Measurements from ENCODE around the gene LPIN1.

The LPIN1 gene

DNA sequence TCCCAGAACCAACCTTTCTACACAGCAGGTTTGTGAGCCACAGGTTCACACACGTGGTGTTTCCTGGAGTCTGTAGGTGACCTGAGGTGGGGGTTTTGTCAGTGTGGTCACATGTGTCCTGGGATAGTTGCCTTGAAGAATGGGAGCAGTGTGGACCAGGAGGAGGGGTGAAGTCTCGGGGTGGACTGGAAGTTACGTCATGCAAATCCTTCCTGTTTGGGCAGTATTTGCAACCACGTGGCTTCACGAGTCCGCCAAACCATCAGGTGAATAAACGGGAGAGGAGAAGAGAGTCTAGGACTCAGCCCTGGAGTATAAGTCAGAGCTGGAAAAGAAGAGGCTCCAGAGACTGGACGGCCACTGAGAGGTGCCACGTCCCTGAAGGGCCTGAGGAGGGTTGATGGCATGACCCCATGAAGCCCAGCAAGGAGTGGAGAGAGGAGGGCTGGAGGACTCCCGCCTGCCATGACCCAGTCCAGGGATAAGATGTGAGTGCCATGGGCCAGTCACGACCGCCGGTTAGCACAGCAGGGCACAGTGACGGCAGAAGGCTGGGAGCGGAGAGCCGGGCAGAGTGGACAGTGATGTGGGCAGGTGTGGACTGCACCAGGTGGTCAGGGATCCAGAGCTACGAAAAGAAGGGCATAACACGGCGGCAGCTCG is 16.5 kb downstream of the LPIN1 start:
- DNase-seq (ENCODE audit: low read depth in 2 of 2) = no peak

- no peak for DNase-seq (ENCODE audit: low read depth in 2 of 2)
These were observed 17.9 kb downstream of the LPIN1 start for GRCh38 chr2:11764359-11764758.

GRCh38 chr2:11764920-11765319 is 18.5 kb downstream of the LPIN1 start:
- no peak for DNase-seq (ENCODE audit: low read depth in 2 of 2)

GRCh38 chr2:11765501-11765900 is 19.1 kb downstream of the LPIN1 start:
- no peak for DNase-seq (ENCODE audit: low read depth in 2 of 2)

DNA sequence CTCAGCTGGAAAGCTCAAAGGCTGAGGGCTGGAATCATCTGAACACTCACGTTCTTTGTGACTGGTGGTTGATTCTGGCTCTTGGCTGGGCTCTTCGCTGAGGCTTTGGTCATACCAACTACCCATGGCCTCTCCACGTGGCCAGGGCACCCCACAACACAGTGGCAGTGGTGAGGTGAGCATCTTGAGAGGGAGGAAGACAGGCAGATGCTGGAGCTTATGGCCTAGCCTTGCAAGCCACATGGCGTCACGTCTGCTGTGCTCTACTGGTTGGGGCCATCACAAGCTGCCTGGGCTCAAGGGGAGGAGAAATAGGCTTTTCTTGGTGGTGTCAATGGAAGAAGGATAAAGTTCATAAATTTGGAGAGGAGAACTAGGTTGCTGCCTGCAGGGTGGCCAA is 19.6 kb downstream of the LPIN1 start:
- no peak for DNase-seq (ENCODE audit: low read depth in 2 of 2)

- no peak for DNase-seq (ENCODE audit: low read depth in 2 of 2)
These were observed 21.3 kb downstream of the LPIN1 start for GRCh38 chr2:11767779-11768178.

- no peak for DNase-seq (ENCODE audit: low read depth in 2 of 2)
These were observed 22.5 kb downstream of the LPIN1 start for GRCh38 chr2:11768946-11769345.

DNA sequence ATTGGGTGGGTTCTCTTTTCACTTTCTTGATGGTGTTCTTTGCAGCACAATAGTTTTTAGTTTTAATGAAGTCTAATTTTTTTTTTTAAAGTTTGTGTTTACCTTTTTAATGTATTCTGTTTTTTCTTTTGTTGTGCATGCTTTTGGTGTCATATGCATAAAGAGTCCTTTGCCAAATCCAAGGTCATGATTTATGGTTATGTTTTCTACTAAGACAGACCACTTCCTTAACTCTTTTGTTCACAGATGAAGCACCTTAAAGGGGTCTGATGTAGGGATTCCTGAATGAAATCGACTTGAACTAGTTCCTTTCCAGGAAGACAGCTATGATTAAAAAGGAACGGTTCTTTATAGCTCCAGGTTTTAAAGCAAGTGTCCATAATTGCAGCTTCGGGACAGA is 23.1 kb downstream of the LPIN1 start:
- DNase-seq (ENCODE audit: low read depth in 2 of 2) = no peak

DNA sequence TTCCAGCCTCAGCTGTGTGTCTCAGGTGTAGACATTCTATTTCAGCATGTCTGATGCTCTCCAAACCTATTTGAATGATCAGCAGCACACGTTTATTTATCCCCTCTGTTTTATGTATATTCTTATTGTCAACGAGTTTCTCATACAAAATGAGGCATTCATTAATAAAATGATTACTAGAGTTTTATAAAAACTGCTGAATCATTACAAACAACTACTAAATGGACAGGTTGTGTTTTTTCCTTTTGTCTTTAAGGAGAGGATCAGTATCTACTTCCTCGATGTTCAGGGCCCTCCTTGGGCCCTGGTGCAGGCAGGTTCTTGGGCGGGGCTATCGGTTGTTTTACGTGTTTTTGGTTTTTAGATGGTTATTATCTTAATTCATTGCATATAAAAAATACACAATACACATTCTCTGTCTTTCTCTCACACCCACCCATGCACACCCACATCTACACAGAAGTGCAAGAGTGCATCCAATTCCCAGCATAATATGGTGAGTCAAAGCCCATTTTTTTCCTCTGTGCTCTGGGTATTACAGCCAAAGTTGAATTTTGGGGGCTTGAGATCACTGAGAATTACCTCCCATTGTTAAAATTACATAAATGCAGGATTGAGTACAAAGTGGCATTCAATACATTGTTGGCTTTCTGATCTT is 24.2 kb downstream of the LPIN1 start:
- DNase-seq (ENCODE audit: low read depth in 2 of 2) = no peak

DNA sequence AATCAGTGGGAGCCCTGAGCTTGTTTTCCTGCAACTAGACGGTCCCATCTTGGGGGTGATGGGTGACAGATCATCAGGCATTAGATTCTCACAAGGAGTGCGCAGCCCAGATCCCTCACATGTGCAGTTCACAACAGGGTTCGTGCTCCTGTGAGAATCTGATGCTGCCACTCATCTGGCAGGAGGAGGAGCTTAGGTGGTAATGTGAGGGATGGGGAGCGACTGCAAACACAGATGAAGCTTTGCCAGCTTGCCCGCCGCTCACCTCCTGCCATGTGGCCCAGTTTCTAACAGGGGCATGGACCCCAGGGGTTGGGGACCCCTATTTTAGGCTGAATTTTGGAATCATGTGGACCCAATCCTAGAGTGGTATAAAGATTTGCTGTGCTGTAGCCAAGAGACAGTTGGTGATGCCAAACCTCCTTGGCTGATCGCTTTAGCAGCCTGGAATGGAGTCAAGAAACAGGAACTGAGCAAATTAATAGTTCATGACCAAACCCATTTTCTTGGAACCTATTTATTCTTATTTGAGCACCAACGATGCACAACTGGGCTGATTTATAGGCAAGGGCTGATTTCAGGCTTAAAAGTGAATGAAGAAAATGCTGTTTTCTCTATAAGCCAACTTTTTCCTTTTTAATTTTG is 25.7 kb downstream of the LPIN1 start:
- no peak for DNase-seq (ENCODE audit: low read depth in 2 of 2)

DNA sequence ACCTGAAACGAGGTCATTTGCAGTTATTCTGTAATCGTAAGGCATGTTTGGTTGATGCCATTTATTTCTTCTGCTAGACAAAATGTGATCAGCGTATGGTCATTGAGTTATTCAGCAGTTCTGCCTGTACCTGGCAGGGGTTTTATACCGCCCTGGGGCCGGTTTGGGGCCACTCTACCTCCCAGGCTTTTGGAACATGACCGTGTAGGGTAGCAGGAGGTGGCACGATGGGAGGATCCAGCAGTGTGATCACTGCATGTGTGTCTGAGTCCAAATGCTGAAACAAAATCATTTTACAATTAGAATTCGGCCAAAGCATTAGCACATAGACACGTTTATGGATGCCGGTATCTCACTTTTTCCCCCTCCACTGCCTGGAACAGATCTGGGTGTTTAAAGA is 26.7 kb downstream of the LPIN1 start:
- DNase-seq (ENCODE audit: low read depth in 2 of 2) = no peak

DNA sequence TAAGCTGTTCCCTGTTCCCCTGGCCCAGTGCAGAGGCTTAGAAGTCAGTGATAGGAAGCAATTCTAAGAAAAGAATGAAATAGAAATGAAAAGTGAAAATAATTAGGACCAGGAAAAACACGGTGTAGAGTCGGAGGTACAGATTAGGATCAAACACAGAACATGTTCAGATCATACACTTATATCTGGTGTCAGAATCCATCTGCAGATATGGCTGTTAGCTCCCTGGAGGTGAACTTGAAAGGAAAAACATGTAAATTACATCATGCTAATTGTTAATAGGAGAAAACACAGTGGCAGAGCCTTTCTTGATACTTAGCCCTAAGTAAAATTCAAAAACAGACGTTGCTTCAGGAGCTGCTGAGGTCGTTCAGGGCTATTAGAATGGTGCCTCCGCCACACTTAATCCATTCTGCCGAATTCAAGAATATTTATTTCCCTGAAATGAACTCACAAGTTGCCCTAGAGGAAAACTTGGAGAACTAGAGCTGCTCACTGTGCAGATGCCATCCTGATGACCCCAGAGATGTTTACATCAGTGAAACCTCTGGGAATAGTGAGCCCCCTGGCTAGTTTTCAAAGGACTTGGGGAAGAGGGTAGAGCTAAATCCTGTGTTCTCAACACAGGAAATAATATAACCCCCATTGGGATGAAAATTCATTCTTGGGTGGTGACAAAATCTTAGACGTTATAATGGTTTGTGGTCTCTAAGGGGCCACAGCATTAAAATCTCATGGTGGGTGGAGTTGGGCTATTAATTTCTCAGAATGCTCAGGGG is 27.5 kb downstream of the LPIN1 start:
- DNase-seq (ENCODE audit: low read depth in 2 of 2) = no peak

DNA sequence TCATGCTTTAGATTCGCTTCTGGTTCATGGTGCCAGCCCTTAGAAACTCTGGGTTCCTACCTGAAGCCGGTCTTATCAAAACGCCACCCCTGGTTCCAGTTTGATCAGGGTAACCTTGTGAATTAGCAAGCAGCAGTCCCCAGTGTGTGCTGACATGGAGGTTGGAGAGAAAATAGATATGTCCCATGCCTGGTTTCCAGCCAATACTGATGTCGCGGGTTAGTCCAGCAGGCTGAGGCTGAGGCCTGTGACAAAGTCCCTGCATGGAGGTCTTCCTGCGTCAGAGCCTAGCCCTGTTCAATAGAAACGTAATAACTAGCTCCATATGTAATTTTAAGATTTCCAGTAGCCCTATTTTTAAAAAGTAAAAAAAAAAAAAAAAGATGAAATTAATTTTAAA is 28.2 kb downstream of the LPIN1 start:
- DNase-seq (ENCODE audit: low read depth in 2 of 2) = no peak

DNA sequence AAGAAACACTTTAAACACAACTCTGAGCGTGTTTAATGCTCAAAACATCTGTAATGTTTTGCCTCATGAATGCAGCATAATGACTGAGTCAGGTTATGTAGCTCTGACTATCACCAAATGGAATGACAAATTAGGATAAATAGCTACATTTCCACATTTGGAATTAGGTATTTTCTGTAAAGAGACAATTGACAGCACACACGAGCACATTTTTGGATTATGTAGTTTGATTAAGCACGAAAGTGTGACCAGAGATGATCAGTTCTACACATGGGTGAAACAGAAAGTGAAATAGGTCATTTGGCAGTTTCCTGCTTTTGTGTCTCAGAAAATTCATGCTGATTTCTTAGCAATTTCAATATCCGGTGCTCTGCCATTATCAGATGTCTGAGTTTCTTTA is 29.0 kb downstream of the LPIN1 start:
- DNase-seq (ENCODE audit: low read depth in 2 of 2) = no peak

DNA sequence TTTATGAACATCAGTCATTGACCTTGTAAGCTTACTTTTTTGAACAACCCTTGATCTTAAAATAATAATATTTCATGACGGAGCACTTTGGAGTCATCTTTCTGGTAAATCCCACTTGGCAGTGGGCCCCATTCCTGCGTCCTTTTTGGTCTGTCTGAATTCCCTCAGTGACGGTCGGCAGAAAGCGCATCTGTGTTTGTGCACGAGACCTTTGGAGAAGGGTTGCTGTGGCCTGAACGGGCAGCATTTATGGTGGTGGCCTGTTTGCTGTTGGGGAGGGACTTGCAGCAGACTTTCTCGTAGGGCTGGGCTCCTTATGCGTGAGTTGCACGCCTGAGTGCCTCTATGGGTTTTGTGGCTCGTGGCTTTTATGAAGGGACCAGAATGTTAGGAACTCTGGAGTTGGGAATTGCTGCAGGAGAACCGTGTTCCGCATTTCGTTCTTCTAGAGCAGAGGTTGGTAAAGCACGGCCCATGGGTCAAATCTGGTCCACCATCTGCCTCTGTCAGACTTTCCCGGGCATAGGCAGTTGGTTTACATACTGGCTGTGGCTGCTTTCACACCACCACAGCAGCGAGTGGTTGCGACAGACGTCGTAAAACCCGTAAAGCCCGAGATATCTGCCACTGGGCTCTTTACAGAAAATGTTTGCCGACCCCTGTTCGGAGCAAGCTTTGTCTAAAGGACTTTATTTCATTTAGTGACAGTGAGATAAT is 30.8 kb downstream of the LPIN1 start:
- DNase-seq (ENCODE audit: low read depth in 2 of 2) = no peak

GRCh38 chr2:11777886-11778415 is 31.5 kb downstream of the LPIN1 start:
- DNase-seq (ENCODE audit: low read depth in 2 of 2) = no peak

- no peak for DNase-seq (ENCODE audit: low read depth in 2 of 2)
These were observed 32.0 kb downstream of the LPIN1 start for GRCh38 chr2:11778416-11778815.

GRCh38 chr2:11778923-11779757 is 32.7 kb downstream of the LPIN1 start:
- DNase-seq (ENCODE audit: low read depth in 2 of 2) = peak; percentile 74 to 88

DNA sequence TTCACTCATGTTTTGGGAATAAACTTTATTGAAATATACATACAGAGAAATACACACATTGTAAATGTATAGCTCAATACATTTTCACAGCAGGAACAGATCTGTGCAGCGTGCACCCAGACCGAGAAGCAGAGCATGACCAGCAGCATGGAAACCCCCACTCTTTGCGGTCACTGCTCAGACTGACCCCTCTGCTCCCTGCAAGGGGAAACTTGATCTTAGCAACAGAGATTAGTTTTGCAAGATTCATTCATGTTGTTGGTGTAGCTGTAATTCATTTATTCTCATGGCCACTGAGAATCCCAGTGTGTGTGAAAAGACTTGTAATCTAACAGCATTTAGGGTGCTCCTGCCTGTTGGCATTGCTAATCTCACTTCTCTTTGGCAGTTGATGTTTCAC is 35.2 kb downstream of the LPIN1 start:
- no peak for DNase-seq (ENCODE audit: low read depth in 2 of 2)

- no peak for DNase-seq (ENCODE audit: low read depth in 2 of 2)
These were observed 37.8 kb downstream of the LPIN1 start for GRCh38 chr2:11784280-11784679.

All from stimulated activated CD4-positive, alpha-beta T cell treated with anti-CD3 and anti-CD28 coated beads, Interleukin-12 subunit alpha, Interleukin-12 subunit beta, amount 100 ng/mL, for 24 hours (primary cell).